Measurements from ENCODE around the gene ASPM.

ASPM gene

GRCh38 chr1:197066277-197066676, 80.2 kb downstream of the ASPM start (continued):
- no peak for TF ChIP-seq CSRNP3 (CRISPR knock-in tag; IDR thresholded peaks at IDR 0.05)

- TF ChIP-seq GLIS3 (CRISPR knock-in tag; IDR thresholded peaks at IDR 0.05) = no peak
- no peak for TF ChIP-seq PATZ1 (CRISPR knock-in tag; IDR thresholded peaks at IDR 0.05; ENCODE audit: borderline replicate concordance)
- no peak for TF ChIP-seq ZNF70 (CRISPR knock-in tag; IDR thresholded peaks at IDR 0.05)
- TF ChIP-seq CREB5 (CRISPR knock-in tag; IDR thresholded peaks at IDR 0.05; ENCODE audit: low read depth) = no peak
- ATAC-seq = peak; percentile 70
Measured at GRCh38 chr1:197065559-197065958, 80.9 kb downstream of the ASPM start.

GRCh38 chr1:197063212-197063611, 83.3 kb downstream of the ASPM start:
- no peak for TF ChIP-seq TOX (CRISPR knock-in tag; IDR thresholded peaks at IDR 0.05; ENCODE audit: borderline replicate concordance)
- TF ChIP-seq ISL1 (CRISPR knock-in tag; IDR thresholded peaks at IDR 0.05) = no peak
- no peak for TF ChIP-seq ZFP30 (CRISPR knock-in tag; IDR thresholded peaks at IDR 0.05)
- no peak for TF ChIP-seq CREB5 (CRISPR knock-in tag; IDR thresholded peaks at IDR 0.05; ENCODE audit: low read depth)
- no peak for TF ChIP-seq ZNF565 (CRISPR knock-in tag; conservative IDR thresholded peaks at IDR 0.05; ENCODE audit: low read depth)
- no peak for TF ChIP-seq SNAI2 (CRISPR knock-in tag; IDR thresholded peaks at IDR 0.05)
- TF ChIP-seq ZNF70 (CRISPR knock-in tag; IDR thresholded peaks at IDR 0.05) = no peak
- TF ChIP-seq RARB (CRISPR knock-in tag; IDR thresholded peaks at IDR 0.05) = no peak
- no peak for TF ChIP-seq ARNTL (CRISPR knock-in tag; IDR thresholded peaks at IDR 0.05; ENCODE audit: borderline replicate concordance, low read depth)
- no peak for TF ChIP-seq CSDC2 (CRISPR knock-in tag; IDR thresholded peaks at IDR 0.05)
- no peak for TF ChIP-seq PPARA (CRISPR knock-in tag; IDR thresholded peaks at IDR 0.05; ENCODE audit: borderline replicate concordance)
- ATAC-seq = no peak

GRCh38 chr1:197062692-197063091, 83.8 kb downstream of the ASPM start:
- no peak for ATAC-seq
- TF ChIP-seq CREB5 (CRISPR knock-in tag; IDR thresholded peaks at IDR 0.05; ENCODE audit: low read depth) (no peak), ARNTL (CRISPR knock-in tag; IDR thresholded peaks at IDR 0.05; ENCODE audit: borderline replicate concordance, low read depth) (no peak), TOX (CRISPR knock-in tag; IDR thresholded peaks at IDR 0.05; ENCODE audit: borderline replicate concordance) (no peak), ESRRG (CRISPR knock-in tag; IDR thresholded peaks at IDR 0.05) (no peak), CSDC2 (CRISPR knock-in tag; IDR thresholded peaks at IDR 0.05) (no peak), PATZ1 (CRISPR knock-in tag; IDR thresholded peaks at IDR 0.05; ENCODE audit: borderline replicate concordance) (no peak), GLIS3 (CRISPR knock-in tag; IDR thresholded peaks at IDR 0.05) (no peak), OSR1 (CRISPR knock-in tag; IDR thresholded peaks at IDR 0.05) (no peak), ISL1 (CRISPR knock-in tag; IDR thresholded peaks at IDR 0.05) (no peak), TSHZ2 (CRISPR knock-in tag; IDR thresholded peaks at IDR 0.05) (no peak), RARB (CRISPR knock-in tag; IDR thresholded peaks at IDR 0.05) (no peak), BACH2 (CRISPR knock-in tag; IDR thresholded peaks at IDR 0.05; ENCODE audit: borderline replicate concordance) (no peak), ZNF8 (CRISPR knock-in tag; IDR thresholded peaks at IDR 0.05) (no peak), CSRNP3 (CRISPR knock-in tag; IDR thresholded peaks at IDR 0.05) (no peak), ZFP30 (CRISPR knock-in tag; IDR thresholded peaks at IDR 0.05) (no peak), ZFP3 (CRISPR knock-in tag; IDR thresholded peaks at IDR 0.05) (no peak), PPARA (CRISPR knock-in tag; IDR thresholded peaks at IDR 0.05; ENCODE audit: borderline replicate concordance) (no peak), SNAI2 (CRISPR knock-in tag; IDR thresholded peaks at IDR 0.05) (no peak), ZNF565 (CRISPR knock-in tag; conservative IDR thresholded peaks at IDR 0.05; ENCODE audit: low read depth) (no peak), ZC3H10 (CRISPR knock-in tag; IDR thresholded peaks at IDR 0.05) (no peak)

Measured in SK-N-SH treated with all-trans-retinoic acid at 6 μM for 48 hours (cell line).